Measurements from ENCODE around the gene SLC6A12. TPM values are rescaled to one million over a fixed set of nuclear protein-coding genes. Genes with fewer than 3 reads are reported as not detected.

Gene SLC6A12
- total RNA-seq, 4 donors from 2014 or later: 0.57 TPM; not detected in 3

DNA sequence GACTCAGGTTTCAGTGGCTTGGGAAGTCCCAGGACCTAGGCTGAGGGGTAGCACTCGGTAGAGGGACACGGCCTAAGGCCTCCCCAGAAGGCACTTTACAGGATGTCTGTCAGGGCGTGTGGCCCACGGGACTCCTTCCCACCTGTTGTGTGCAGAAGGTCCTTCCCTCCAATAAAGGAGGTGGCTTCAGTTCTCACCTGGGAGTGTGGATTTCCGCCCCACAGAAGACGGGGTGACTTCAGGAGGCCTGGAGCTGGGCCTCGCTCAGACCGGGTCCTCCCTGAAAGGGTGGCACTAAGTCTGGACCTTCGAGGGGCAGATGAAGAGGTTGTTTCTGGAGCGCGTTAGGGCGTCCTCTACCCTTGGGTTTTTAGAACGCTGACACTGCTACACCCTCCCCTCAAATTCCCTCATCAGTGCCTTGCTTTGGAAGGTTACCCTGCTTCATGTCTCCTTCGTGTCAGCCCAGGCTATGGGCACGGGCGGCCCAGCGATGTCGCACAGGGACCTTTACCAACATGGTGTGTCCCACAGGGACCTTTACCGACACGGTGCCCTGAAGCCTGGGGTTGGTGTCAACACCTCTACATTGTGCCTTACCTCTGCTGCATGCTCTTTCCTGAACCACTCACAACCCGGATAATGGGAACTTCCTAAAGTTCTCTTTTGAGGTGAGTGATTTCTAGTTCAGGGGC lies 7.1 kb downstream of the SLC6A12 start:
- no peak for TF ChIP-seq POLR2A (IDR thresholded peaks at IDR 0.05)
- TF ChIP-seq, protein P1, sequence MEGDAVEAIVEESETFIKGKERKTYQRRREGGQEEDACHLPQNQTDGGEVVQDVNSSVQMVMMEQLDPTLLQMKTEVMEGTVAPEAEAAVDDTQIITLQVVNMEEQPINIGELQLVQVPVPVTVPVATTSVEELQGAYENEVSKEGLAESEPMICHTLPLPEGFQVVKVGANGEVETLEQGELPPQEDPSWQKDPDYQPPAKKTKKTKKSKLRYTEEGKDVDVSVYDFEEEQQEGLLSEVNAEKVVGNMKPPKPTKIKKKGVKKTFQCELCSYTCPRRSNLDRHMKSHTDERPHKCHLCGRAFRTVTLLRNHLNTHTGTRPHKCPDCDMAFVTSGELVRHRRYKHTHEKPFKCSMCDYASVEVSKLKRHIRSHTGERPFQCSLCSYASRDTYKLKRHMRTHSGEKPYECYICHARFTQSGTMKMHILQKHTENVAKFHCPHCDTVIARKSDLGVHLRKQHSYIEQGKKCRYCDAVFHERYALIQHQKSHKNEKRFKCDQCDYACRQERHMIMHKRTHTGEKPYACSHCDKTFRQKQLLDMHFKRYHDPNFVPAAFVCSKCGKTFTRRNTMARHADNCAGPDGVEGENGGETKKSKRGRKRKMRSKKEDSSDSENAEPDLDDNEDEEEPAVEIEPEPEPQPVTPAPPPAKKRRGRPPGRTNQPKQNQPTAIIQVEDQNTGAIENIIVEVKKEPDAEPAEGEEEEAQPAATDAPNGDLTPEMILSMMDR (IDR thresholded peaks at IDR 0.05): no peak
- peaks cover 0 to 93% (median 2%) of the 10 kb centered on the region in 4 donors for H3K27me3 ChIP-seq
- no peaks in the 10 kb centered on the region for H3K36me3 ChIP-seq
- H3K4me3 ChIP-seq: no peak overlapping the region
- intact Hi-C loops (cut with DNase I): no loop called here
- WGBS, 2 donors: 85 to 87% methylated on average over 13 to 20 of the region's 21 CpGs
- H3K27ac ChIP-seq: no peak overlapping the region
- no peaks in the 10 kb centered on the region for H3K9me3 ChIP-seq
- H3K4me1 ChIP-seq: peaks cover 0 to 13% (median 0%) of the 10 kb centered on the region in 3 donors
- no peak for DNase-seq

DNA sequence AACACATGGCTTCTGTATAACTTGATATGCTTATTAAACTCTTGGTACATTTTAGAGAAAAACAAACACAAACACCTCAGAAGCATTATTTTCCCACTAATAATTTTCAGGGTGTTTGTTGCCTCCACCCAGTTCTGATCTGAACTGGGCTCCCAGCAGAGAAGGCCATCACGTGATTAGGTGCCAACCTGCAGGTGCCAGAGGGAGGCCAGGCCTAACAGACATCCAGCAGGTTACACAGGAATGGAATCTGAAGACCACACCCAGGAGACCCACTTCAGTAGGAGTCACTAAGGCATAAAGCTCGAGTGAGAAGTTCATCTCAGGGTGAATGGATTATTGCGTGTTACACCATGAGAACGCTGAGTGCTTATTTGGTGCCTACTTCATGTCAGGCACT lies 8.9 kb downstream of the SLC6A12 start:
- WGBS, 2 donors: 74 to 88% methylated on average over 3 to 4 of the region's 4 CpGs
- Histone ChIP-seq H3K27ac (no peak overlapping the region), H3K27me3 (peaks cover 0 to 91% (median 2%) of the 10 kb centered on the region in 4 donors), H3K36me3 (no peaks in the 10 kb centered on the region), H3K4me3 (no peak overlapping the region), H3K9me3 (no peaks in the 10 kb centered on the region), H3K4me1 (peaks cover 0 to 13% (median 0%) of the 10 kb centered on the region in 3 donors)
- DNase-seq: no peak
- intact Hi-C loops (cut with DNase I): no loop called here
- TF ChIP-seq POLR2A (IDR thresholded peaks at IDR 0.05): no peak
- TF ChIP-seq, protein P1 (IDR thresholded peaks at IDR 0.05): no peak

DNA sequence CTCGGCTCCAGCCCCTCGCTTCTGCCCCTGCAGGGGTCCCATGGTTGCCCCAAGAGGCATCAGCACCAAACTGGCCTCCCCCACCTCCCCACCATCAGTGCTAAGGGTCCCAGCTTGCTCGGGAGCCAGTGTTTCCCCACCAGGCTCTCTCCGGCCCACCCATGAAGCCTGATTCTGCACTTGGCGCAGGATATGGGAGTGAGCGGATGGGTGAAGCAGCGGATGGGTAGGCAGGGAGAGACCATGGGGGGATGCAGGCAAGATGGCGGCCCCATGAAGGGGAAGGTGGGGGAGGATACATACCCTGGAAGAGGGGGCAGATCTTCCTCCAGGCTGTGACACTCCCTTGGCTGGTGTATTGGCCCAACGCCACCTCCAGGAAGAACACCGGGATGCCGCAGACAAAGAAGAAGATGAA lies 9.7 kb downstream of the SLC6A12 start:
- intact Hi-C loops (cut with DNase I): no loop called here
- Histone ChIP-seq H3K4me3 (peak overlapping the region in 2 of 4 donors; percentile 50 to 66), H3K27ac (no peak overlapping the region), H3K9me3 (no peaks in the 10 kb centered on the region), H3K36me3 (no peaks in the 10 kb centered on the region), H3K4me1 (peaks cover 0 to 20% (median 0%) of the 10 kb centered on the region in 3 donors), H3K27me3 (peaks cover 0 to 88% (median 2%) of the 10 kb centered on the region in 4 donors)
- TF ChIP-seq, protein P1 (IDR thresholded peaks at IDR 0.05): no peak
- no peak for TF ChIP-seq POLR2A (IDR thresholded peaks at IDR 0.05)
- DNase-seq: no peak
- WGBS, 2 donors: 78 to 90% methylated on average over 3 to 5 of the region's 11 CpGs

DNA sequence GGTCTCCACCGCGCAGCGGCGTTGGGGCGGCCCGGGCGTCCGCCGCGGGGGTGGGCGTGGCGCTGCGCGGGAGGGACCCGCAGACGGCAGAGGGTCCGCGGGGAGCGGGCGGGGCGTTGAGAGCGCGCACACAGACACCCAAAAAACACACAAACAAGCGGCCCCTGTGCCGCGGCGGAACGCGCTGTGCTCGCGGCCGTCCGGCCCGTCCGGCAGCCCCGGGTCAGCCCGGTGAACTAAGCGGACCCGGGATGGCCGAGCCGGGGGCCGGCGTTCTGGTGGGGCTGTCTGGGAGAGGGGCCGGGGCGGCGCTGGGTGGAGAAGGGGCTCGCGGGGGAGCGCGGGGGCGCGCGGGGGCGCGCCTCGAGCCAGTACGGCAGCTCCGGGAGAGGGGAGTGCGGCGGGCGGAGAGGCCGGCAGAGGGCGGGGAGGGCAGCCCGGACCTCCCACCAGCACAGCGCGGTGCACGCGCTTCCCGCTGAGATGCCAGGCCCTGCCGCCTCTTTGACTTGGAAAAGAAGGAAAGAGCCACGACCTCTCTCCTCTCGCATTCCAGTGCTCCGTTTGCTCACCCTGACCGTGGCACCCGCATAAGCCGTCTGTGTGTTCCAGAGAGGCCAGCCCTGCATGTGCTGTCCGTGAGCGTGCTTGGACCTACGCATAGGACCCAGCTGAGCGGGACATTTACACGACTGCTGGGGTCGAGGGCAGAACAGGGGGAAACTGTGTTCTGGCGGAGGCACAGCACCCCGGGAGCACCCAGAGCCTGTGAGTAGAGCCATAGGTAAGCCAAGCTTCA lies 10.3 kb downstream of the SLC6A12 start:
- Histone ChIP-seq H3K9me3 (no peaks in the 10 kb centered on the region), H3K27me3 (peaks cover 0 to 88% (median 2%) of the 10 kb centered on the region in 4 donors), H3K4me3 (peak overlapping the region; percentile 27 to 66 (median 38)), H3K27ac (no peak overlapping the region), H3K36me3 (no peaks in the 10 kb centered on the region), H3K4me1 (peaks cover 0 to 25% (median 0%) of the 10 kb centered on the region in 3 donors)
- intact Hi-C loops (cut with DNase I): no loop called here
- DNase-seq: no peak
- 12% methylated on average over 12 of the region's 84 CpGs; no CpG with 5 or more reads in 1 of the 2 donors for WGBS, 2 donors
- no peak for TF ChIP-seq POLR2A (IDR thresholded peaks at IDR 0.05)
- TF ChIP-seq, protein P1 (IDR thresholded peaks at IDR 0.05): no peak

DNA sequence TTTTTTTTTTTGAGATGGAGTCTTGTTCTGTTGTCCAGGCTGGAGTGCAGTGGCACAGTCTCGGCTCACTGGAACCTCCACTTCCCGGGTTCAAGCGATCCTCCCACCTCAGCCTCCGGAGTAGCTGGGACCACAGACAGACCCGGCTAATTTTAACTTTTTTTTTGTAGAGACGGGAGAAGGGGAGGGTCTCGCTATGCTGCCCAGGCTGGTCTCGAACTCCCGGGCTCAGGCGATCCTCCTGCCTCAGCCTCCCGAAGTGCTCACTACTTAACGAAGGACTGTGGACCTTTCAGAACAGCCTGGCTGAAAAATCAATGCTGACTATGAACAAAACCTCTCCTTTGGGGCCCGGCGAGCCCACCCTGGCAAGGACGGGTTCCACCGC lies 10.9 kb downstream of the SLC6A12 start:
- Histone ChIP-seq H3K4me3 (peak overlapping the region in 3 of 4 donors; percentile 27 to 66 (median 50)), H3K4me1 (peaks cover 0 to 25% (median 0%) of the 10 kb centered on the region in 3 donors), H3K27me3 (peaks cover 0 to 92% (median 2%) of the 10 kb centered on the region in 4 donors), H3K36me3 (no peaks in the 10 kb centered on the region), H3K9me3 (no peaks in the 10 kb centered on the region), H3K27ac (no peak overlapping the region)
- 60 to 81% methylated on average over 1 to 8 of the region's 16 CpGs for WGBS, 2 donors
- intact Hi-C loops (cut with DNase I): no loop called here
- TF ChIP-seq POLR2A (IDR thresholded peaks at IDR 0.05): no peak
- TF ChIP-seq, protein P1 (IDR thresholded peaks at IDR 0.05): no peak
- no peak for DNase-seq
